ENCODE results near the gene SNX15.
"Not testable (repeated sequence)": the region's sequence is repeated elsewhere in the genome, so short reads cannot be mapped to it uniquely, and the experiment has no call there.

SNX15 gene

GRCh38 chr11:65016705-65017104 is 10.5 kb upstream of the SNX15 start:
- Histone ChIP-seq H3K9ac (ENCODE audit: low read depth, low read length) (no peak overlapping the region), H3K27ac (ENCODE audit: low read depth, low read length) (no peak overlapping the region)

GRCh38 chr11:65017937-65018336 is 9.3 kb upstream of the SNX15 start:
- peaks cover 41% of the 10 kb centered on the region for H3K36me3 ChIP-seq (ENCODE audit: control insufficient read depth, insufficient read depth, low read length)

More at GRCh38 chr11:65016705-65017104, 10.5 kb upstream of the SNX15 start:
- Histone ChIP-seq H3K27me3 (ENCODE audit: control insufficient read depth, insufficient read depth, low read length) (no peaks in the 10 kb centered on the region), H3K9me3 (ENCODE audit: control insufficient read depth, insufficient read depth, low read length) (no peaks in the 10 kb centered on the region), H3K4me3 (ENCODE audit: low read depth, low read length) (no peak overlapping the region), H3K4me1 (ENCODE audit: control insufficient read depth, insufficient read depth, low read length) (peaks cover 4% of the 10 kb centered on the region), H3K36me3 (ENCODE audit: control insufficient read depth, insufficient read depth, low read length) (peaks cover 34% of the 10 kb centered on the region)

GRCh38 chr11:65019824-65020223 is 7.4 kb upstream of the SNX15 start:
- Histone ChIP-seq H3K36me3 (ENCODE audit: control insufficient read depth, insufficient read depth, low read length) (peaks cover 41% of the 10 kb centered on the region), H3K9ac (ENCODE audit: low read depth, low read length) (no peak overlapping the region), H3K9me3 (ENCODE audit: control insufficient read depth, insufficient read depth, low read length) (no peaks in the 10 kb centered on the region)

More at GRCh38 chr11:65017937-65018336, 9.3 kb upstream of the SNX15 start:
- Histone ChIP-seq H3K27ac (ENCODE audit: low read depth, low read length) (no peak overlapping the region), H3K27me3 (ENCODE audit: control insufficient read depth, insufficient read depth, low read length) (no peaks in the 10 kb centered on the region), H3K4me1 (ENCODE audit: control insufficient read depth, insufficient read depth, low read length) (peaks cover 4% of the 10 kb centered on the region), H3K9me3 (ENCODE audit: control insufficient read depth, insufficient read depth, low read length) (no peaks in the 10 kb centered on the region), H3K9ac (ENCODE audit: low read depth, low read length) (no peak overlapping the region), H3K4me3 (ENCODE audit: low read depth, low read length) (no peak overlapping the region)

GRCh38 chr11:65021003-65021402 is 6.2 kb upstream of the SNX15 start:
- no peaks in the 10 kb centered on the region for H3K27me3 ChIP-seq (ENCODE audit: control insufficient read depth, insufficient read depth, low read length)
- H3K9ac ChIP-seq (ENCODE audit: low read depth, low read length), result no peak overlapping the region
- no peaks in the 10 kb centered on the region for H3K4me1 ChIP-seq (ENCODE audit: control insufficient read depth, insufficient read depth, low read length)
- no peak overlapping the region for H3K27ac ChIP-seq (ENCODE audit: low read depth, low read length)
- no peaks in the 10 kb centered on the region for H3K9me3 ChIP-seq (ENCODE audit: control insufficient read depth, insufficient read depth, low read length)
- H3K4me3 ChIP-seq (ENCODE audit: low read depth, low read length), result no peak overlapping the region
- peaks cover 41% of the 10 kb centered on the region for H3K36me3 ChIP-seq (ENCODE audit: control insufficient read depth, insufficient read depth, low read length)

More at GRCh38 chr11:65019824-65020223, 7.4 kb upstream of the SNX15 start:
- no peaks in the 10 kb centered on the region for H3K4me1 ChIP-seq (ENCODE audit: control insufficient read depth, insufficient read depth, low read length)
- no peaks in the 10 kb centered on the region for H3K27me3 ChIP-seq (ENCODE audit: control insufficient read depth, insufficient read depth, low read length)
- H3K4me3 ChIP-seq (ENCODE audit: low read depth, low read length), result no peak overlapping the region
- no peak overlapping the region for H3K27ac ChIP-seq (ENCODE audit: low read depth, low read length)

GRCh38 chr11:65021509-65021908 is 5.7 kb upstream of the SNX15 start:
- Histone ChIP-seq H3K27me3 (ENCODE audit: control insufficient read depth, insufficient read depth, low read length) (no peaks in the 10 kb centered on the region), H3K4me1 (ENCODE audit: control insufficient read depth, insufficient read depth, low read length) (no peaks in the 10 kb centered on the region), H3K36me3 (ENCODE audit: control insufficient read depth, insufficient read depth, low read length) (peaks cover 41% of the 10 kb centered on the region), H3K27ac (ENCODE audit: low read depth, low read length) (no peak overlapping the region), H3K9me3 (ENCODE audit: control insufficient read depth, insufficient read depth, low read length) (no peaks in the 10 kb centered on the region), H3K9ac (ENCODE audit: low read depth, low read length) (no peak overlapping the region), H3K4me3 (ENCODE audit: low read depth, low read length) (no peak overlapping the region)

GRCh38 chr11:65023502-65023901 is 3.7 kb upstream of the SNX15 start:
- H3K9me3 ChIP-seq (ENCODE audit: control insufficient read depth, insufficient read depth, low read length); H3K4me1 ChIP-seq (ENCODE audit: control insufficient read depth, insufficient read depth, low read length); H3K27me3 ChIP-seq (ENCODE audit: control insufficient read depth, insufficient read depth, low read length); H3K27ac ChIP-seq (ENCODE audit: low read depth, low read length); H3K4me3 ChIP-seq (ENCODE audit: low read depth, low read length); H3K9ac ChIP-seq (ENCODE audit: low read depth, low read length): not testable (repeated sequence)
- peaks cover 30% of the 10 kb centered on the region for H3K36me3 ChIP-seq (ENCODE audit: control insufficient read depth, insufficient read depth, low read length)

GRCh38 chr11:65026810-65027209 is 429 bp upstream of the SNX15 start:
- H3K27me3 ChIP-seq (ENCODE audit: control insufficient read depth, insufficient read depth, low read length), result no peaks in the 10 kb centered on the region
- H3K4me3 ChIP-seq (ENCODE audit: low read depth, low read length), result peak overlapping the region; percentile 73
- H3K9ac ChIP-seq (ENCODE audit: low read depth, low read length), result no peak overlapping the region
- 0 out of 2 replicates have a peak, but pooled peaks cover 6% of the 10 kb centered on the region for H3K36me3 ChIP-seq (ENCODE audit: control insufficient read depth, insufficient read depth, low read length)
- H3K27ac ChIP-seq (ENCODE audit: low read depth, low read length), result no peak overlapping the region
- H3K4me1 ChIP-seq (ENCODE audit: control insufficient read depth, insufficient read depth, low read length), result peaks cover 8% of the 10 kb centered on the region; the same call in 1 of the 2 replicates
- H3K9me3 ChIP-seq (ENCODE audit: control insufficient read depth, insufficient read depth, low read length), result no peaks in the 10 kb centered on the region

GRCh38 chr11:65032216-65032615 is 5.0 kb downstream of the SNX15 start:
- no peak overlapping the region for H3K9ac ChIP-seq (ENCODE audit: low read depth, low read length)
- H3K9me3 ChIP-seq (ENCODE audit: control insufficient read depth, insufficient read depth, low read length), result no peaks in the 10 kb centered on the region
- no peak overlapping the region for H3K27ac ChIP-seq (ENCODE audit: low read depth, low read length)
- H3K27me3 ChIP-seq (ENCODE audit: control insufficient read depth, insufficient read depth, low read length), result no peaks in the 10 kb centered on the region
- H3K4me3 ChIP-seq (ENCODE audit: low read depth, low read length), result no peak overlapping the region
- 0 out of 2 replicates have a peak, but pooled peaks cover 5% of the 10 kb centered on the region for H3K36me3 ChIP-seq (ENCODE audit: control insufficient read depth, insufficient read depth, low read length)
- H3K4me1 ChIP-seq (ENCODE audit: control insufficient read depth, insufficient read depth, low read length), result peaks cover 5% of the 10 kb centered on the region; the same call in 1 of the 2 replicates

GRCh38 chr11:65034423-65034822 is 7.2 kb downstream of the SNX15 start:
- Histone ChIP-seq H3K9ac (ENCODE audit: low read depth, low read length) (no peak overlapping the region), H3K27me3 (ENCODE audit: control insufficient read depth, insufficient read depth, low read length) (no peaks in the 10 kb centered on the region), H3K4me3 (ENCODE audit: low read depth, low read length) (no peak overlapping the region), H3K36me3 (ENCODE audit: control insufficient read depth, insufficient read depth, low read length) (peaks cover 20% of the 10 kb centered on the region; the same call in 1 of the 2 replicates), H3K9me3 (ENCODE audit: control insufficient read depth, insufficient read depth, low read length) (no peaks in the 10 kb centered on the region), H3K4me1 (ENCODE audit: control insufficient read depth, insufficient read depth, low read length) (no peaks in the 10 kb centered on the region), H3K27ac (ENCODE audit: low read depth, low read length) (no peak overlapping the region)

- no peak overlapping the region for H3K27ac ChIP-seq (ENCODE audit: low read depth, low read length)
Measured at GRCh38 chr11:65035579-65035978, 8.3 kb downstream of the SNX15 start.

GRCh38 chr11:65036931-65037330 is 9.7 kb downstream of the SNX15 start:
- no peak overlapping the region for H3K27ac ChIP-seq (ENCODE audit: low read depth, low read length)
- H3K36me3 ChIP-seq (ENCODE audit: control insufficient read depth, insufficient read depth, low read length), result peaks cover 20% of the 10 kb centered on the region; the same call in 1 of the 2 replicates
- H3K4me1 ChIP-seq (ENCODE audit: control insufficient read depth, insufficient read depth, low read length), result no peaks in the 10 kb centered on the region
- H3K9me3 ChIP-seq (ENCODE audit: control insufficient read depth, insufficient read depth, low read length), result no peaks in the 10 kb centered on the region
- H3K27me3 ChIP-seq (ENCODE audit: control insufficient read depth, insufficient read depth, low read length), result no peaks in the 10 kb centered on the region
- no peak overlapping the region for H3K4me3 ChIP-seq (ENCODE audit: low read depth, low read length)
- H3K9ac ChIP-seq (ENCODE audit: low read depth, low read length), result no peak overlapping the region

More at GRCh38 chr11:65035579-65035978, 8.3 kb downstream of the SNX15 start:
- Histone ChIP-seq H3K9me3 (ENCODE audit: control insufficient read depth, insufficient read depth, low read length) (no peaks in the 10 kb centered on the region), H3K4me1 (ENCODE audit: control insufficient read depth, insufficient read depth, low read length) (no peaks in the 10 kb centered on the region), H3K27me3 (ENCODE audit: control insufficient read depth, insufficient read depth, low read length) (no peaks in the 10 kb centered on the region), H3K36me3 (ENCODE audit: control insufficient read depth, insufficient read depth, low read length) (peaks cover 20% of the 10 kb centered on the region; the same call in 1 of the 2 replicates), H3K4me3 (ENCODE audit: low read depth, low read length) (no peak overlapping the region), H3K9ac (ENCODE audit: low read depth, low read length) (no peak overlapping the region)
